HG02852 (cell line): ENCODE results near the gene CADM2.
"Not testable (repeated sequence)": the region's sequence is repeated elsewhere in the genome, so short reads cannot be mapped to it uniquely, and the experiment has no call there.

Experiments used
- ATAC-seq: cut with Tn5 transposase; IDR thresholded peaks from one replicate; pipeline ENCODE4 v1.9.1; 2021; ENCODE audit warnings: mild to moderate bottlenecking, moderate library complexity; ENCODE audit not compliant: unreplicated experiment

Gene CADM2

GRCh38 chr3:85455561-85456200 is 496.9 kb downstream of the CADM2 start:
- no peak for ATAC-seq

DNA sequence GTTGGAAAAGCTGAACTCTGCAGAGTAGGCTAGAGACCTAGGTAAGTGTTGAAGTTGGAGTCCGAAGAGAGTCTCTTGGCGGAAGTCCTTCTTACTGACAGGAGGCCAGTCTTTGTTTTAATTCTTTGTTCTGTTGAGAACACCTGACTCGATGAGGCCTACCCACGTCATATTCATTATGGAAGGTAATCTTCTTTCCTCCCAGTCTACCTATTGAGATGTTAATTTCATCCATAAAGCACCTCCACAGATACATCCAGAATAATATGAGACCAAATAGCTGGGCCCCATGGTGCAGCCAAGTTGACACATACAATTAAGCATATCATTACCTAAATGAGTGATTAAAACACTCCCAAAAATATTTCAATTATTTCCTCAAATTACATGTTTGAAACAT is 515.5 kb downstream of the CADM2 start:
- ATAC-seq, result no peak

DNA sequence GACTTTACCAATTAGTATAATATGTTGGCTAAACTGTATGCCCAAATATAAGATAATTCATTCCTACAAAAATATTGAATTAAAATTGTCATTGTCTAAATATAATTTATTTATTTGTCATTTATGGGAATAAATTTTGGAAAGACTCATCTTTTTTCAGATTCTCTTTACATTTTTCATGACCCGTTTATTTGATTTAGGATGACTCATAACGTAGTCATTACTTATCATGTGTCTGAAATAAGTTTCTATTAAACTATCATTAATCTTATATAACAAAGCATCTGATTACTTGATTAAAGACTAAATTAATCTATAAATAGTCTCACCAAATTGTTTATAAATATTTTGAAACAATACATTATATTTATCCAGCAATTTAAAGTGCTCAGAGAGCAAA is 516.6 kb downstream of the CADM2 start:
- no peak for ATAC-seq

- ATAC-seq, result no peak
Observed at GRCh38 chr3:85476891-85477495, 518.2 kb downstream of the CADM2 start.

- no peak for ATAC-seq
Observed at GRCh38 chr3:85481411-85482212, 522.8 kb downstream of the CADM2 start.

GRCh38 chr3:85482213-85482490 is 523.4 kb downstream of the CADM2 start:
- ATAC-seq, result no peak

DNA sequence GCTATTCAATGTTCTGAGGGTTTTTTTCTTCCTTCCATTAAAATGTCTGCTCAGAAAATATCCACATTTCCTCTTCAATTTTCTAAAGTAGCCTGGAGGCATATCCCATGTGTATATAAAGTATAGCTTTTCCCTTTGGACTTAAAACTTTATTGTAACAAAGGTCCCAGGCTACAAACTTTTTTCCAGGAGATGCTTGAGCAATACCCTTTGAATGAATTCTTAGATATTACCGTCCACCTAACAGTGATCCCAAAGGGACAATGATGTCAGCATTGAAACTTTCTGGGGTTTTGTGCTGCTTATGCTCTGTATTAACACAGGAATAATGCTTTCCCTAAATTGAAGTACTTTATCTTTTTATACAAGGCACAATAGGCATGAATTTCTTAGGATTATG is 525.2 kb downstream of the CADM2 start:
- ATAC-seq, result no peak

DNA sequence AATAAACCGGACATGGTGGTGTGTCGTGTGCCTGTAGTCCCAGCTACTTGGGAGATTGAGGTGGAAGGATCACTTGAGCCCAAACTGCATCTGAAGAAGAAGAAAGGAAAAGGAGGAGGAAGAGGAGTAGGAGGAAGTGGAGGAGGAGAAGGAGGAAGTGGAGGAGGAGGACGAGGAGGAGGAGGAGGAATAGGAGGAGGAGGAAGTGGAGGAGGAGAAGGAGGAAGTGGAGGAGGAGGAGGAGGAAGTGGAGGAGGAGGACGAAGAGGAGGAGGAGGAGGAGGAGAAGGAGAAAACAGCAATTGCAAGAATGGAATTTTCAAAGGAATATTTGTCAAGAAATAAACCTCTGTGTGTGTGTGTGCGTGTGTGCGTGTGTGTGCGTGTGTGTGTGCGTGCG is 528.6 kb downstream of the CADM2 start:
- ATAC-seq, result no peak

DNA sequence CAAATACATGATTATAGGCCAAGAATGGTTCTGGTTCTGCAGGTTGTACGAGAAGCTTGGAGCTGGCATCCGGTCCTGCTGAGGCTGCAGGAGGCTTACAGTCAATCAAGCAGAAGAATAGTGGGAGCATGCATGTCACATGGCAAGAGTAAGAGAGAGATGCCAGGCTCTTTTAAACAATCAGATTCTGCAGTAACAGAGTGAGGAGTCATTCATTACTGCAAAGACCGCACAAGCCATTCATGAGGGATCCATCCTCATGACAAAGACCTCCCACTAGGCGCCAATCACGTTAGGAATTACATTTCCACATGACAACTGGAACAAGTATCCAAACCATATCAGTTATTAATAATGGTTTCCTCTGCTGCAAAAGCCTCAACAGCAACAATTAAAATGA is 536.8 kb downstream of the CADM2 start:
- ATAC-seq, result no peak

DNA sequence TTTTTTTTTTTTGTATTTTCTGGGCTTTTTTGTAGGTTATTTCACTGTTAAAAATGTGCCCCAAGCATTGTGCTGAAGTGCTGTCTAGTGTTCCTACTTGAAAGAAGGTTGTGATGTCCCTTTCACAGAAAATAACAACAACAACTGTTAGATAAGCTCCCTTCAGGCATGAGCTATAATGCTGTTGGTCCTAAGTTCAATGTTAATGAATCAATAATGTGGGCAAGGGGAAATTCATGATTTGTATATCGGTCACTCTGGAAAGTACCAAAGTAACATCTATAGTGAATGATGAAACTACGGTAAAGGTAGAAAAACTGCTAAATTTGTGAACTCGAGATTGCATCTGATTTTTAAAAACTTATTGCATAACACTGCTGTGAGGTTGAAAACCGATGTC is 539.4 kb downstream of the CADM2 start:
- no peak for ATAC-seq

GRCh38 chr3:85502148-85502875 is 543.5 kb downstream of the CADM2 start:
- no peak for ATAC-seq

DNA sequence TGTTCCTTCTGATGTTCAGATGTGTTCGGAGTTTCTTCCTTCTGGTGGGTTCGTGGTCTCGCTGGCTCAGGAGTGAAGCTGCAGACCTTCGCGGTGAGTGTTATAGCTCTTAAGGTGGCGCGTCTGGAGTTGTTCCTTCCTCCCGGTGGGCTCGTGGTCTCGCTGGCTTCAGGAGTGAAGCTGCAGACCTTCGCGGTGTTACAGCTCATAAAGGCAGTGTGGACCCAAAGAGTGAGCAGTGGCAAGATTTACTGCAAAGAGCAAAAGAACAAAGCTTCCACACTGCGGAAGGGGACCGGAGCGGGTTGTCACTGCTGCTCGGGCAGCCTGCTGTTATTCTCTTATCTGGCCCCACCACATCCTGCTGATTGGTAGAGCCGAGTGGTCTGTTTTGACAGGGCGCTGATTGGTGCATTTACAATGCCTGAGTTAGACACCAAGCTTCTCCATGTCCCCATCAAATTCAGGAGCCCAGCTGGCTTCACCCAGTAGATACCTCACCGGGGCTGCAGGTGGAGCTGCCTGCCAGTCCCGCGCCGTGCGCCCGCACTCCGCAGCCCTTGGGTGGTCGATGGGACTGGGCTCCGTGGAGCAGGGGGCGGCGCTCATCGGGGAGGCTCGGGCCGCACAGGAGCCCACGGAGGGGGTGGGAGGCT is 545.5 kb downstream of the CADM2 start:
- not testable (repeated sequence) for ATAC-seq

DNA sequence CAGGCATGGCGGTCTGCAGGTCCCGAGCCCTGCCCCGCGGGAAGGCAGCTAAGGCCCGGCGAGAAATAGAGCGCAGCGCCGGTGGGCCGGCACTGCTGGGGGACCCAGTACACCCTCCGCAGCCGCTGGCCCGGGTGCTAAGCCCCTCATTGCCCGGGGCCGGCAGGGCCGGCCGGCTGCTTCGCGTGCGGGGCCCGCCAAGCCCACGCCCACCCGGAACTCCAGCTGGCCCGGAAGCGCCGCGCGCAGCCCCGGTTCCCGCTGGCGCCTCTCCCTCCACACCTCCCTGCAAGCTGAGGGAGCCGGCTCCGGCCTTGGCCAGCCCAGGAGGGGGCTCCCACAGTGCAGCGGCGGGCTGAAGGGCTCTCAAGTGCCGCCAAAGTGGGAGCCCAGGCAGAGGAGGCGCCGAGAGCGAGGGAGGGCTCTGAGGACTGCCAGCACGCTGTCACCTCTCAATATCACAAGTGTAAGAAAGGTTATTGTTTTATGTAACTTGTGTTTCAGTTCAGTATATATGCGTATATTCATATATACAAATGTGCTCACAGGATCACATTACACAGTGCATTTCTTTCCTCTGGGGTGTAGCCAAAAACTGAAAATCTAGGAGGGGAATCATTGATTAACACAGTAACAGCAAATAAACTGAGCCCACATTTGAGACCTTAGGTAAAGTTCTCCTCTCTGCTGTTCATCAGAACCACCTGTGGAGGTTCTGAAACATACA is 546.2 kb downstream of the CADM2 start:
- ATAC-seq, result not testable (repeated sequence)

GRCh38 chr3:85507052-85507451 is 548.3 kb downstream of the CADM2 start:
- not testable (repeated sequence) for ATAC-seq

- ATAC-seq, result no peak
Observed at GRCh38 chr3:85508659-85509058, 549.9 kb downstream of the CADM2 start.

GRCh38 chr3:85516146-85516545 is 557.4 kb downstream of the CADM2 start:
- no peak for ATAC-seq

- ATAC-seq, result no peak
Observed at GRCh38 chr3:85524104-85524503, 565.3 kb downstream of the CADM2 start.

GRCh38 chr3:85525264-85525663 is 566.5 kb downstream of the CADM2 start:
- no peak for ATAC-seq

GRCh38 chr3:85533586-85533985 is 574.8 kb downstream of the CADM2 start:
- no peak for ATAC-seq

DNA sequence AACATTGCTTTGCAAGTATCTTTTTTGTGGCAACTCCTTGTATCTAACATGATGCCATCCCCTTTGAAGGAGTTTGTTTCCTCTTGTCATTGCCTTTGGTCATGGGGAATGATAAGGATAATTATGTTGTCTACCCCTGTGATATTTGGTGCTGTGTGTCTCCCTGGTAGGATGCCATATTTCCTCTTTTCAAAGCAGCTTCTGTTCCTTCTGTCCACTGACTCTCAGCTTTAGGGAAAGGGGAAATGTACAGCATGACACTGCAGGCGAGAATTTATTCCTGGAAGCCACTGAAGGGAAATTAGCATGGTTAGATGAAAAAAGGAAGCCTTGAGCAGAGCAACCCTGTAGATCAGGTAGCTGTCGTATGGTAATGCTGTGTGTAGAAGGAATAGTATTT is 576.7 kb downstream of the CADM2 start:
- ATAC-seq, result no peak

DNA sequence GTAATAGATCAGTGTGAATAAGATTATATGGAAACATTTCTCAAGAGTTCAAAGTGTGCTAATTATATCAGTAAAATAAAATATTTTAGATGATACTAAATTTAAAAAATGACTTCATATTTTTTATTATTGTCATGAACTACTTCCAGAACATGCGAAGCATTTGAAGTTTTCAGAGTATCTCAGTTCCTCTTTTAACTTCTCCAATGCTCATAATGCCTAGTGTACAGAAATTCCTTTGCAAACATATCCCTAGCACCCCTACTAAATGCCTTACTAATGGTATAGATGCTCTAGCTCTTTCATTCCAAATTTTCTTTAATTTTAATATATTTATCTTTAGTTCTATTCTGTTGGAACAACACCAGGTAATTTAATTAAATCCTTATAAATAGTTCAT is 580.4 kb downstream of the CADM2 start:
- no peak for ATAC-seq
